22Rv1 (cell line): Measurements from ENCODE around the gene TOE1.

Experiments used
- CTCF ChIP-seq: fragments of 450-650 bp; IDR thresholded peaks from 2 replicates; pipeline ENCODE4 v1.5.1; 2017; ENCODE audit warnings: mild to moderate bottlenecking
- ZFX ChIP-seq: fragments of 450-650 bp; IDR thresholded peaks from 2 replicates; pipeline ENCODE4 v1.6.1; 2017; ENCODE audit warnings: antibody characterized with exemption, borderline replicate concordance

- no peak for TF ChIP-seq CTCF
- no peak for TF ChIP-seq ZFX
Observed at GRCh38 chr1:45331436-45332345, 8.3 kb upstream of the TOE1 start.
